ENCODE results near the gene PRKAR1B.

The PRKAR1B gene

GRCh38 chr7:682810-683209 is 44.3 kb downstream of the PRKAR1B start:
- H3K4me3 ChIP-seq (ENCODE audit: low read depth, low read length), result no peak overlapping the region
- DNase-seq (ENCODE audit: low read depth), result no peak
- TF ChIP-seq CTCF (conservative IDR thresholded peaks at IDR 0.05; ENCODE audit: low read depth, low read length), result no peak

- no peak overlapping the region for H3K4me3 ChIP-seq (ENCODE audit: low read depth, low read length)
- no peak for DNase-seq (ENCODE audit: low read depth)
- TF ChIP-seq CTCF (conservative IDR thresholded peaks at IDR 0.05; ENCODE audit: low read depth, low read length), result no peak
Measured at GRCh38 chr7:681551-682307, 45.4 kb downstream of the PRKAR1B start.

GRCh38 chr7:680411-681127 is 46.5 kb downstream of the PRKAR1B start:
- TF ChIP-seq CTCF (conservative IDR thresholded peaks at IDR 0.05; ENCODE audit: low read depth, low read length), result no peak
- H3K4me3 ChIP-seq (ENCODE audit: low read depth, low read length), result no peak overlapping the region
- no peak for DNase-seq (ENCODE audit: low read depth)

GRCh38 chr7:676972-677385 is 50.1 kb downstream of the PRKAR1B start:
- DNase-seq (ENCODE audit: low read depth), result no peak
- TF ChIP-seq CTCF (conservative IDR thresholded peaks at IDR 0.05; ENCODE audit: low read depth, low read length), result no peak
- no peak overlapping the region for H3K4me3 ChIP-seq (ENCODE audit: low read depth, low read length)

- no peak for TF ChIP-seq CTCF (conservative IDR thresholded peaks at IDR 0.05; ENCODE audit: low read depth, low read length)
- no peak for DNase-seq (ENCODE audit: low read depth)
- H3K4me3 ChIP-seq (ENCODE audit: low read depth, low read length), result no peak overlapping the region
Measured at GRCh38 chr7:676246-676971, 50.7 kb downstream of the PRKAR1B start.

- TF ChIP-seq CTCF (conservative IDR thresholded peaks at IDR 0.05; ENCODE audit: low read depth, low read length), result no peak
- no peak overlapping the region for H3K4me3 ChIP-seq (ENCODE audit: low read depth, low read length)
- no peak for DNase-seq (ENCODE audit: low read depth)
Measured at GRCh38 chr7:674454-675410, 52.3 kb downstream of the PRKAR1B start.
